Measurements from ENCODE around the gene TNK1.

The TNK1 gene

GRCh38 chr17:7429722-7430121 lies 48.8 kb downstream of the TNK1 start:
- H2AFZ ChIP-seq (ENCODE audit: low read length) = no peak overlapping the region
- no peak overlapping the region for H3K27ac ChIP-seq (ENCODE audit: low read depth, low read length, poor library complexity, severe bottlenecking)
- H3K9ac ChIP-seq (ENCODE audit: low read length) = no peak overlapping the region
- no peaks in the 10 kb centered on the region for H3K79me2 ChIP-seq (ENCODE audit: insufficient read depth, low read length)
- H3K9me2 ChIP-seq (ENCODE audit: low read depth, low read length) = no peaks in the 10 kb centered on the region
- H3K9me3 ChIP-seq (ENCODE audit: low read length) = no peaks in the 10 kb centered on the region
- TF ChIP-seq EZH2 (IDR thresholded peaks at IDR 0.05; ENCODE audit: borderline replicate concordance, low read length) (no peak), CTCF (IDR thresholded peaks at IDR 0.05; ENCODE audit: low read length) (no peak)
- no peaks in the 10 kb centered on the region for H3K27me3 ChIP-seq (ENCODE audit: insufficient read depth, low read length)
- no peaks in the 10 kb centered on the region for H3K4me1 ChIP-seq (ENCODE audit: insufficient read depth, low read length, severe bottlenecking)
- no peaks in the 10 kb centered on the region for H3F3A ChIP-seq (ENCODE audit: insufficient read depth, low read length)
- no peaks in the 10 kb centered on the region for H4K20me1 ChIP-seq (ENCODE audit: insufficient read depth, low read length)
- no peak overlapping the region for H3K4me2 ChIP-seq (ENCODE audit: low read length)
- no peak overlapping the region for H3K4me3 ChIP-seq (ENCODE audit: low read depth, low read length, poor library complexity, severe bottlenecking)
- H3K36me3 ChIP-seq (ENCODE audit: insufficient read depth, low read length) = no peaks in the 10 kb centered on the region

- no peak overlapping the region for H3K4me3 ChIP-seq (ENCODE audit: low read depth, low read length, poor library complexity, severe bottlenecking)
- H3K36me3 ChIP-seq (ENCODE audit: insufficient read depth, low read length) = no peaks in the 10 kb centered on the region
- peaks cover 3% of the 10 kb centered on the region for H3K4me1 ChIP-seq (ENCODE audit: insufficient read depth, low read length, severe bottlenecking)
- no peaks in the 10 kb centered on the region for H3F3A ChIP-seq (ENCODE audit: insufficient read depth, low read length)
- no peaks in the 10 kb centered on the region for H3K9me3 ChIP-seq (ENCODE audit: low read length)
- H2AFZ ChIP-seq (ENCODE audit: low read length) = no peak overlapping the region
- H3K9me2 ChIP-seq (ENCODE audit: low read depth, low read length) = no peaks in the 10 kb centered on the region
- TF ChIP-seq EZH2 (IDR thresholded peaks at IDR 0.05; ENCODE audit: borderline replicate concordance, low read length) (no peak), CTCF (IDR thresholded peaks at IDR 0.05; ENCODE audit: low read length) (no peak)
- H3K27me3 ChIP-seq (ENCODE audit: insufficient read depth, low read length) = no peaks in the 10 kb centered on the region
- H3K4me2 ChIP-seq (ENCODE audit: low read length) = no peak overlapping the region
- H4K20me1 ChIP-seq (ENCODE audit: insufficient read depth, low read length) = no peaks in the 10 kb centered on the region
- H3K27ac ChIP-seq (ENCODE audit: low read depth, low read length, poor library complexity, severe bottlenecking) = no peak overlapping the region
- H3K79me2 ChIP-seq (ENCODE audit: insufficient read depth, low read length) = no peaks in the 10 kb centered on the region
- H3K9ac ChIP-seq (ENCODE audit: low read length) = no peak overlapping the region
Measured at GRCh38 chr17:7431231-7431630, 50.3 kb downstream of the TNK1 start.

- H3K9ac ChIP-seq (ENCODE audit: low read length) = no peak overlapping the region
- TF ChIP-seq CTCF (IDR thresholded peaks at IDR 0.05; ENCODE audit: low read length) (no peak), EZH2 (IDR thresholded peaks at IDR 0.05; ENCODE audit: borderline replicate concordance, low read length) (no peak)
- H4K20me1 ChIP-seq (ENCODE audit: insufficient read depth, low read length) = no peaks in the 10 kb centered on the region
- no peaks in the 10 kb centered on the region for H3K9me3 ChIP-seq (ENCODE audit: low read length)
- no peak overlapping the region for H3K4me3 ChIP-seq (ENCODE audit: low read depth, low read length, poor library complexity, severe bottlenecking)
- no peak overlapping the region for H3K27ac ChIP-seq (ENCODE audit: low read depth, low read length, poor library complexity, severe bottlenecking)
- H3K79me2 ChIP-seq (ENCODE audit: insufficient read depth, low read length) = no peaks in the 10 kb centered on the region
- no peaks in the 10 kb centered on the region for H3K36me3 ChIP-seq (ENCODE audit: insufficient read depth, low read length)
- H3K27me3 ChIP-seq (ENCODE audit: insufficient read depth, low read length) = no peaks in the 10 kb centered on the region
- peaks cover 11% of the 10 kb centered on the region for H3K4me1 ChIP-seq (ENCODE audit: insufficient read depth, low read length, severe bottlenecking)
- no peak overlapping the region for H2AFZ ChIP-seq (ENCODE audit: low read length)
- no peak overlapping the region for H3K4me2 ChIP-seq (ENCODE audit: low read length)
- H3K9me2 ChIP-seq (ENCODE audit: low read depth, low read length) = no peaks in the 10 kb centered on the region
- H3F3A ChIP-seq (ENCODE audit: insufficient read depth, low read length) = no peaks in the 10 kb centered on the region
Measured at GRCh38 chr17:7432296-7432695, 51.4 kb downstream of the TNK1 start.
